Astrocyte (in vitro differentiated cells and primary cell): ENCODE results near the gene C11orf87. TPM values are rescaled to one million over a fixed set of nuclear protein-coding genes. Genes with fewer than 3 reads are reported as not detected.

Experiments used
- DNase-seq: peaks from one replicate; pipeline ENCODE4 v3.0.0-alpha.2; 2010; ENCODE audit warnings: low read depth
- FAIRE-seq: peaks from 2 replicates; lab custom pipeline; 2011; peaks lifted over from hg19 to GRCh38; lab: Jason Lieb, UNC
- H2AFZ ChIP-seq: 2 replicates; pipeline ENCODE4 v1.6.0; 2012; ENCODE audit warnings: low read depth, low read length, inconsistent platforms
- H3K27ac ChIP-seq: 2 replicates; pipeline ENCODE4 v1.5.1; 2011; ENCODE audit warnings: low read depth, low read length, inconsistent platforms
- H3K27me3 ChIP-seq: 2 replicates; pipeline ENCODE4 v1.6.0; 2011; ENCODE audit warnings: low read length, inconsistent platforms; ENCODE audit not compliant: insufficient read depth
- H3K36me3 ChIP-seq: 2 replicates; pipeline ENCODE4 v1.5.1; 2011; ENCODE audit warnings: low read length, inconsistent platforms; ENCODE audit not compliant: insufficient read depth
- H3K4me1 ChIP-seq: 2 replicates; pipeline ENCODE4 v1.5.1; 2011; ENCODE audit warnings: low read length, inconsistent platforms; ENCODE audit not compliant: insufficient read depth
- H3K4me2 ChIP-seq: 2 replicates; pipeline ENCODE4 v1.6.0; 2012; ENCODE audit warnings: low read length, inconsistent platforms
- H3K4me3 ChIP-seq: 2 replicates; pipeline ENCODE4 v1.5.1; 2011; ENCODE audit warnings: low read depth, mild to moderate bottlenecking, low read length, inconsistent platforms; ENCODE audit not compliant: insufficient read depth
- H3K79me2 ChIP-seq: 2 replicates; pipeline ENCODE4 v1.6.0; 2012; ENCODE audit warnings: mild to moderate bottlenecking, low read length, inconsistent platforms; ENCODE audit not compliant: insufficient read depth
- H3K9ac ChIP-seq: 2 replicates; pipeline ENCODE4 v1.6.0; 2012; ENCODE audit warnings: mild to moderate bottlenecking, low read length, inconsistent platforms
- H3K9me3 ChIP-seq: 2 replicates; pipeline ENCODE4 v1.5.1; 2012; ENCODE audit warnings: low read depth, mild to moderate bottlenecking, low read length, inconsistent platforms; ENCODE audit not compliant: insufficient read depth
- H4K20me1 ChIP-seq: 2 replicates; pipeline ENCODE4 v1.6.0; 2012; ENCODE audit warnings: low read length, inconsistent platforms; ENCODE audit not compliant: insufficient read depth
- H3K27ac Mint-ChIP-seq: one replicate; pipeline ENCODE4 v1.8.0; 2021; ENCODE audit warnings: mild to moderate bottlenecking, mixed read lengths; ENCODE audit not compliant: unreplicated experiment
- H3K27me3 Mint-ChIP-seq: one replicate; pipeline ENCODE4 v1.8.0; 2021; ENCODE audit warnings: low read depth, mixed read lengths; ENCODE audit not compliant: unreplicated experiment
- H3K36me3 Mint-ChIP-seq: one replicate; pipeline ENCODE4 v1.8.0; 2021; ENCODE audit warnings: low read depth, mixed read lengths; ENCODE audit not compliant: unreplicated experiment
- H3K4me1 Mint-ChIP-seq: one replicate; pipeline ENCODE4 v1.8.0; 2021; ENCODE audit warnings: low read depth, mixed read lengths; ENCODE audit not compliant: unreplicated experiment
- H3K4me3 Mint-ChIP-seq: one replicate; pipeline ENCODE4 v1.8.0; 2021; ENCODE audit warnings: mild to moderate bottlenecking, moderate library complexity, mixed read lengths; ENCODE audit not compliant: unreplicated experiment
- H3K9me3 Mint-ChIP-seq: one replicate; pipeline ENCODE4 v1.8.0; 2021; ENCODE audit warnings: mild to moderate bottlenecking, mixed read lengths; ENCODE audit not compliant: unreplicated experiment
- CTCF ChIP-seq: IDR thresholded peaks from 2 replicates; pipeline ENCODE4 v1.5.1; 2011; ENCODE audit warnings: low read depth, mild to moderate bottlenecking, inconsistent platforms, low read length, moderate library complexity; ENCODE audit not compliant: insufficient read depth
- EZH2 ChIP-seq: IDR thresholded peaks from 2 replicates; pipeline ENCODE4 v1.6.1; 2012; ENCODE audit warnings: mild to moderate bottlenecking, low read length, inconsistent platforms; ENCODE audit not compliant: insufficient read depth
- total RNA-seq: library from RNA; stranded (reverse); gene quantifications from 2 replicates; pipeline ENCODE4 v1.2.1, GENCODE V29; 2021

The C11orf87 gene
- total RNA-seq, 1 donor from 2014 or later = 0.07 TPM

GRCh38 chr11:109423466-109424190, 1.6 kb downstream of the C11orf87 start:
- Mint-ChIP-seq H3K27me3 (peaks cover 50% of the 10 kb centered on the region), H3K9me3 (no peaks in the 10 kb centered on the region), H3K36me3 (no peaks in the 10 kb centered on the region), H3K27ac (no peak overlapping the region), H3K4me1 (peaks cover 3% of the 10 kb centered on the region), H3K4me3 (peak overlapping the region; percentile 78)
- Histone ChIP-seq H3K79me2 (no peaks in the 10 kb centered on the region), H2AFZ (peak overlapping the region; percentile 90), H3K4me2 (peak overlapping the region; percentile 93), H3K27me3 (no peaks in the 10 kb centered on the region), H3K9ac (peak overlapping the region; percentile 40), H3K9me3 (no peaks in the 10 kb centered on the region), H3K4me3 (peak overlapping the region; percentile 67), H3K36me3 (no peaks in the 10 kb centered on the region), H3K27ac (no peak overlapping the region), H4K20me1 (no peaks in the 10 kb centered on the region), H3K4me1 (peaks cover 9% of the 10 kb centered on the region)
- FAIRE-seq (no peak), DNase-seq (no peak)
- TF ChIP-seq EZH2 = no peak
- no peak for TF ChIP-seq CTCF

- Mint-ChIP-seq H3K36me3 (no peaks in the 10 kb centered on the region), H3K4me3 (no peak overlapping the region), H3K9me3 (no peaks in the 10 kb centered on the region), H3K27me3 (peaks cover 46% of the 10 kb centered on the region), H3K27ac (no peak overlapping the region), H3K4me1 (peaks cover 3% of the 10 kb centered on the region)
- Histone ChIP-seq H3K27ac (no peak overlapping the region), H3K9ac (no peak overlapping the region), H3K27me3 (no peaks in the 10 kb centered on the region), H3K4me1 (peaks cover 9% of the 10 kb centered on the region), H4K20me1 (no peaks in the 10 kb centered on the region), H3K4me3 (no peak overlapping the region), H3K79me2 (no peaks in the 10 kb centered on the region), H2AFZ (no peak overlapping the region), H3K4me2 (no peak overlapping the region), H3K9me3 (no peaks in the 10 kb centered on the region), H3K36me3 (no peaks in the 10 kb centered on the region)
- DNase-seq (no peak), FAIRE-seq (no peak)
- TF ChIP-seq CTCF = no peak
- no peak for TF ChIP-seq EZH2
Measured at GRCh38 chr11:109424901-109425300, 2.9 kb downstream of the C11orf87 start.

GRCh38 chr11:109425554-109425953, 3.6 kb downstream of the C11orf87 start:
- Mint-ChIP-seq H3K4me3 (no peak overlapping the region), H3K27me3 (peaks cover 52% of the 10 kb centered on the region), H3K9me3 (no peaks in the 10 kb centered on the region), H3K4me1 (peaks cover 3% of the 10 kb centered on the region), H3K27ac (no peak overlapping the region), H3K36me3 (no peaks in the 10 kb centered on the region)
- Histone ChIP-seq H3K27ac (no peak overlapping the region), H3K9me3 (no peaks in the 10 kb centered on the region), H3K4me1 (peaks cover 9% of the 10 kb centered on the region), H4K20me1 (no peaks in the 10 kb centered on the region), H3K9ac (no peak overlapping the region), H3K4me3 (no peak overlapping the region), H3K79me2 (no peaks in the 10 kb centered on the region), H3K4me2 (no peak overlapping the region), H3K27me3 (no peaks in the 10 kb centered on the region), H2AFZ (no peak overlapping the region), H3K36me3 (no peaks in the 10 kb centered on the region)
- FAIRE-seq (no peak), DNase-seq (no peak)
- TF ChIP-seq EZH2 (no peak), CTCF (no peak)
